Stimulated activated CD8-positive, alpha-beta memory T cell treated with anti-CD3 and anti-CD28 coated beads, Interleukin-2, amount 100 ng/mL, for 1 hour (primary cell): ENCODE measurements around the gene NUP107.

Source experiments
- DNase-seq, 2 donors: peaks; one replicate each; pipeline ENCODE4 v3.0.0-alpha.2; 2020; ENCODE audit warnings: low read depth in 2 of 2

Gene NUP107

DNA sequence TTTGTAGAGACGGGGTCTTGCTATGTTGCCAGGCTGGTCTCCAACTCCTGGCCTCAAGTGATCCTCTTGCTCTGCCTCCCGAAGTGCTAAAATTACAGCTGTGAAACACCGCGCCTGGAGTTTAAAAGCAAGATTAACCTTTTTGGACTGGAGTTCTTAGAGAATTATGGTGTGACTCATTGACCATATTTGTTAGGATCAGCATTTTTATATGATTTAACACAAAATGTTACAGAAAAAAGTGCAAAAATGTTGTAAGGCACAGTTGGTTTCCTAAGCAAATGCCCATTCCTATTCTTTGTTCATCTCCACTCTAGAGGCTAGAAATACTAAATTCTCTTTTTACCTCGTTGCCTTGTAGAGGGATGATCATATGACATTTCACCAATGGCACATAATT lies 86.8 kb downstream of the NUP107 start:
- DNase-seq, result no peak

DNA sequence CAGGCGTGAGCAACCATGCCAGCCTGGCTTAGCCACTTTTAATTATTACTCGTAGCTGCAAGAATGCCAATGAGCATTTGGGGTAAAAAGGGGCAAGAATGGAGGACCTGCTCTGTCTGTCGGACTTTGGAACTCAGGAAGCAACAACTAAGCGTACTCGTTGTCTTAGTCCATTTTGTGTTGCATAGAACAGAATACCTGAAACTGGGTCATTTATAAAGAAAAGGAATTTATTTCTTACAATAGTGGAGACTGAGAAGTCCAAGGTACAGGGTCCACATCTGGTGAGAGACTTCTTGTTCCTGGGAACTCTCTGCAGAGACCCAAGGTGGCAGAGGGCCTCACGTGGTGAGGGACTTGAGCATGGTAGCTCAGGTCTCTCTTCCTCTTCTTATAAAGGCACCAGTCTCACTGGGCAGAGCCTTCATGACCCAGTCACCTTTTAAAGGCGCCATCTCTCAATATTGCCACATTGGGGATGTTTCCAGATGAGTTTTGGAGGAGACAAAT lies 88.4 kb downstream of the NUP107 start:
- no peak for DNase-seq

DNA sequence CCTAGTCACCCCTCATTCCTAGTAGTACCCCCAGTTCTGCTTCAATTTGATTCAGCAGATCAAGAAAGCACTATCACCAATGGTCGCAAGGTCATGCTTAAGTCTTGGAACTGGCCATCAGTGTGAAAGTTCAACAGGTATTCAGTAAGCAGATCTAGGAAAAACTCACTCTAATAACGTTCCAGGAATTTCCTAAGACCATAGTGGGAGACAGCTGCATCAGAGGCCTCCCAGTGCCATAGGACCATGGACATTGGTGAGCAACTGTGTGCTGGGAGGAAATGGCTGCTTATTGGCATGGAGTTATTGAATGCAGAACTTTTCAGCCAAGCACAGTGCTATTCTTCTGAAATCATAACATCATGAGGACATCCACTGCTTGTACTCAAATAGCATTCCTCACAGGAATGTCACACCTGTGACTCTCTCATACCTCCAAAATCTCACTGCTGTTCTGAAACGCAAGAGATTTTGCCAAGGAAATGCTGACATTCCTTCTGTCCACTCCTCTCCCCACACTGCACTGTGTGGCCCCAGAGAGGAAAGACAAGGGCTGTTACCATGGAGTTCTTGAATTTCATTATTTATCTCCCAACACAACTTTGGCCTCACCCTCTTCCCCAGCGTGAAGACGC lies 90.3 kb downstream of the NUP107 start:
- DNase-seq, result no peak

DNA sequence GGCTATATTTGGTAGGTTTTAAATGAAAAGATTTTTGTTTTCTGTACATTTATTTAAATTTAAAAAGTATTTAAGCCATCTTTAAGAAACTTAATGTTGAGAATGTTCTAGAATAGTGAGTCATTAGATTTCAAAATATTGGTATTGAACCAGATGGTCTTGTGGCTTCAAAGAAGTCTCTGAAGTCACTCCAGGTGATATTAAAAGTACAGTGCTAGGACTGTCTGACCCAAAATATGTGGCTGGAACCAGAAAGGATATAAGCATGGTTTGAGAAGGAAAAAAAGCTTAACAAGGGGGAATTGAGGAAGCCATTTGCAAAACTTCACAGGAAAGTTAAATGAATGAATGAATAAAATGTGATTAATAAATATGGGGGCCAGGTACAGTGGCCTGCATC lies 92.5 kb downstream of the NUP107 start:
- DNase-seq, result no peak

DNA sequence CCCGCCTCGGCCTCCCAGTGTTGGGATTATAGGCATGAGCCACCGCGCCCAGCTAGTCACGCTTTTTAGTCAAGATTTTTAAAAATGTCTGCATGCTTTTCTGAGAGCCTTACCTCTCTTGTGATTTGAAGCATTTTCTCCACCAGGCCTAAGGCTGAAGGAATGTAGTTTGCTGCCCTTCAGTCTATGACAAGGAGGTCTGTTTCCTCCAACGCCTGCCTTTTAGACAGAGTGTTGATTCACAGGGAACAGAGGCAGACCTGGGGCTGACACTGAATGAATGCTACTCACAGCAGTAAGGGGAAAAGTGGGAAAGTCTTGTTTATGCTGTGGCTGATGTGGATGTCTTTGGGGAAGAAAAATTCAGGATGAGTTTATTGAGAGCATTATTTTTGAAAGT lies 94.0 kb downstream of the NUP107 start:
- DNase-seq, result no peak

DNA sequence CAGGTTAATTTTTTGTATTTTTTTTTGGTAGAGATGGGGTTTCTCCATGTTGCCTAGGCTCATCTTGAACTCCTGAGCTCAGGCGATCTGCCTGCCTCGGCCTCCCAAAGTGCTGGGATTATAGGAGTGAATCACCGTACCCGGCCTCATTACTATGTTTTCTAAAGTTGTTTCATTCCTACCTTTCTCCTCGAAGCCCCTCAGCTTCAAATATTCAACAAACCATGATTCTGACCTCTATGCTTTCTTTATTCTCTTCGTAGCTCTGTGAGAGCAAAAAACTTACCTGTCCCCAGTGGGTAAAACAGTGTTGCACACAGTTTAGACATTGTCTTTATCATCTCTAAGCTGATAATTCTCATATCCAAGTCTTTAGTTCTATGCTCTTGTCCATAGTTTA lies 95.0 kb downstream of the NUP107 start:
- DNase-seq, result no peak

DNA sequence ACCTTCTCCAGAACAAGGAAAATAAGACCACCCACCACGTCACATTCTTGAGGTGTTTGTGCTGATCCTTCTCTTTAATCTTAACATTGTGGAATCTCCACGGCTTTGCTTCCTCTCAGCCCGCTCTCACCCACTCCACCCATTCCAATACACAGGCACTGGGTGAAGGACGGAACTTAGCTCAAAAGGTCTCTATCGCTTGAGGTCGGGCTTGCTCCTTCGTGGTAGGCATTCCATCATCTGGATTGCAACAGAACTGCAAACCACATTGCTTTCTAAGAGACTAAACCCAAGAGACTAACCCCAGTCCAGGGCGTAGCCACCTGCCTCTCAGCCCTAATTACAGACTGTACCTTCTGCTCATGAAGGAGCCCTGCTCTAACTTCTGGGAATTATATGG lies 97.2 kb downstream of the NUP107 start:
- DNase-seq, result no peak

DNA sequence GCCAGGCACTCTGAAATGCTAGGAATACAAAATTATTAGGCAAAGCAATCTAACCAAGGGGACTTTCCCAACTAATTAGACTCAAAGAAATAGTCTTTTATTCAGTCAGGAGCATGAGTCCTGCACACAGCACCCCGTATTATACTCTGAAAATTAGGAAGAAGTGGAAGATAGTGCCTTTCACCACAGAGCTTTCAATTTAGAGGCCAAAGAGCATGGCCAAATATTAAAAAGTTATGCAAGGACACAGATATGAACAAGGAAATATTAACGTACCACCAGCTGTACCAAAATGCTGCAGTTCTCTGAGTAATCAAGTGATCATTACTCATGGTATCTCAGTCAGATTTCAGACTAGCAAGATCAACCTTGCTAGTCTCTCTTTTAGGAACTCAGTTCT lies 98.6 kb downstream of the NUP107 start:
- no peak for DNase-seq

DNA sequence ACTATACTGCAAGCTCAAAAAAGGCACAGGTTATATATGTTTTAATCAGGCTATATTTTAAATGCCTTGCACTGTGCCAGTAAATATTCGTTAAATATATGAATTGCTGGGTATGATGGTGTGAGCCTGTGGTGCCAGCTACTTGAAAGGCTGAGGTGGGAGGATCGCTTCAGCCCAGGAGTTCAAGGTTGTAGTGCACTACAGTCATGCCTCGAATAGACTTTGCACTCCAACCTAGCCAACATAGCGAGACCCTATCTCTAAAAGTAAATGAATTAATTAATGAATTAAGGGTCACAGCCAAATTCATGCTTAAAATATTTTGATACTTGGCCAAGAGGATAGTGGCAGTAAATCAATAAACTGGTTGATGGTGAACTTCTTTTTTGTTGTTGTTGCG lies 99.0 kb downstream of the NUP107 start:
- DNase-seq, result no peak

DNA sequence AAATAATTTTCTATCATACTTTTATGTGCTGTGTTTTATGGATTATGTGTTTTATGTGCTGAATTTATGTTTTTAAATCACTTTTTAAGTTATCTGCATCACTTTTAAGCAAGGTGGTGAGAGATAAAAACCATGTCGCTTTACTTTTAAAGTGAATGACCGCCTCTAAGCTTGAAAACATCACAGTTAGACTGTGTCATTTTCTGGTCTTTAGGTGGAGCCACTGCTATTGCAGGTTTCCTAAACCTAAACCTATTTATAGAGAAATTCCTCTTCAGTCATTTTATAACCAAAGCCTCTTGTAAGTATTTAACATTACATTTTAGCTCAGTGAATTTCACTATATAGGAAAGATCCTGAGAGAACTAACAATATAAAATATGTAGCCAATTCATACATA lies 100.2 kb downstream of the NUP107 start:
- DNase-seq, result no peak

DNA sequence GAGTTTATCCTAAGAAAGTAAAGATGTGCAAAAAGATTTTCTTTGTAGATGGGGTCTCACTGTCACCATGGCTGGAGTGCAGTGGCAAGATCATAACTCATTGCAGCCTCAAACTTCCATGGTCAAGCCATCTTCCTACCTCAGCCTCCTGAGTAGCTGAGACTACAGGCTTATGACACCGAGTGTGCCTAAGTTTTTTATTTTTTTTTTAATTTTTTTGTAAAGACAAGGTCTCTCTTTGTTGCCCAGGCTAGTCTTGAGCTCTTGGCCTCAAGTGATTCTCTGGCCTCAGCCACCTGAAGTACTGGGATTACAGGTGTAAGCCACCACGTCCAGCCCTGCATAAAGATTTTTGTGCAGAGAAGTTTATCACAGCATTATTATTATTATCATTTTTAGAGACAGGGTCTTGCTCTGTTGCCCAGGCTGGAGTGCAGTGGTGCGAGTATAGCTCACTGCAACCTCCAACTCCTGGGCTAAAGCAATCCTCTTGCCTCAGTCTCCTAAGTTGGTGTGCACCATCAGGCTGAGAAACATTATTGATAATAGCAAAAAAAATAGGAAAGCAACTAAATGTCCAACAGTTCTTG lies 101.9 kb downstream of the NUP107 start:
- DNase-seq, result no peak

DNA sequence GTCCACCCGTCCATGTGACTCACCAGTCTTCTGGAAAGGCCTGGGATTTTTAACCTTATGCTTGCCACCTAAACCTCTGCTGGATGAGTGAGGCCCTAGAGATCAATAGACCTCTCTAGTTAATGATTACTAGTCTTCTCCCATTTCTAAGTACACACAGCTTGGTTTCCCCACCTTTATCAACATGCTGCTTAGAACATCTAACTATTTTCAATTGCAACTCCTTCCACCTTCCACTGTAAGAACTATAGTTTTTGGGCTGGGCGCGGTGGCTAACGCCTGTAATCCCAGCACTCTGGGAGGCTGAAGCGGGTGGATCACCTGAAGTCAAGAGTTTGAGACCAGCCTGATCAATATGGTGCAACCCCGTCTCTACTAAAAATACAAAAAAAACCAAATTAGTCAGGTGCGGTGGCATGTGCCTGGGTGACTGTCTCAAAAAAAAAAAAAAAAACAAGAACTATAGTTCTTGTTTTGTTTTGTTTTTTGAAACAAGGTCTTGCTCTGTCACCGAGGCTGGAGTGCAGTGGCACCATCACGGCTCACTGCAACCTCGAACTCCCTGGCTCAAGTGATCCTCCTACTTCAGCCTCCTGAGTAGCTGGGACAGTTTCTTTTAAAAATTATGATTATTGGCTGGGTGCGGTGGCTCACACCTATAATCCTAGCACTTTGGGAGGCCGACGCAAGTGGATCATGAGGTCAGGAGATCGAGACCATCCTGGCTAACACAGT lies 102.5 kb downstream of the NUP107 start:
- DNase-seq, result no peak

DNA sequence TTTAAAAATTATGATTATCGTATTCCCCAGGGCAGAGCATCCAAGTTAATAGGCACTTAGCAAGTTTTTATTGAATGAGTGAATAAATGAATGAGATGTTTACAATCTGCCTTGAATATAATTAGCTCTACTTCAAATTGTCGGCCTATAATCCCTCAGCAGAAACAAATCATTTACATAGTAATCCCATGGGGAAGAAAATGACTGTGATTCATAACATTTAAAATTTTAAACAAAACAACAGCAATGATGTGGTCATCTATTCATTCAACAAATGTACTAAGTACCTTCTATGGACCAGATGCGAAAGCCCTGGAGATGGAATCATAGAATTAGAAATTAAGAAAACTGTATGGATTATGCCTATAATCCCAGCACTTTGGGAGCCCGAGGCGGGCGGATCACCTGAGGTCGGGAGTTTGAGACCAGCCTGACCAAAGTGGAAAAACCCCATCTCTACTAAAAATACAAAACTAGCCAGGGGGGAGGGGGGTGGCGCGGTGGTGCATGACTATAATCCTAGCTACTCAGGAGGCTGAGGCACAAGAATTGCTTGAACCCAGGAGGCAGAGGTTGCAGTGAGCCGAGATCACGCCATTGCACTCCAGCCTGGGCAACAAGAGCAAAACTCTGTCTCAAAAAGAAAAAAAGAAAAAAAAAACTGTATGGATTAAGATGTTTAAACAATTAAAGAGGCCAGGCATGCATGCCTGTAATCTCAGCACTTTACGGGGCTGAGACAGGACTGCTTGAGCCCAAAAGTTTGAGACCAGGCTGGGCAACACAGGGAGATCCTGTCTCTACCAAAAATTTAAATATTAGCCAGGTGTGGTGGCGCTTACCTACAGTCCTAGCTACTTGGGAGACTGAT lies 103.5 kb downstream of the NUP107 start:
- DNase-seq, result no peak

DNA sequence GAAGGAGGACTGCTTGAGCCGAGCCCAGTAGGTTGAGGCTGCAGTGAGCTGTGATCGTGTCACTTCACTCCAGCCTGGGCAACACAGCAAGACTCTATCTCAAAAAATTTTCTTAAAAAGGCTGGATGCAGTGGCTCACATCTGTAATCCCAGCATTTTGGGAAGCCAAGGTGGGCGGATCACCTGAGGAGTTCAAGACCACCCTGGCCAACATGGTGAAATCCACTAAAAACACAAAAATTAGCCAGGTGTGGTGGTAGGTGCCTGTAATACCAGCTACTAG lies 104.1 kb downstream of the NUP107 start:
- no peak for DNase-seq

DNA sequence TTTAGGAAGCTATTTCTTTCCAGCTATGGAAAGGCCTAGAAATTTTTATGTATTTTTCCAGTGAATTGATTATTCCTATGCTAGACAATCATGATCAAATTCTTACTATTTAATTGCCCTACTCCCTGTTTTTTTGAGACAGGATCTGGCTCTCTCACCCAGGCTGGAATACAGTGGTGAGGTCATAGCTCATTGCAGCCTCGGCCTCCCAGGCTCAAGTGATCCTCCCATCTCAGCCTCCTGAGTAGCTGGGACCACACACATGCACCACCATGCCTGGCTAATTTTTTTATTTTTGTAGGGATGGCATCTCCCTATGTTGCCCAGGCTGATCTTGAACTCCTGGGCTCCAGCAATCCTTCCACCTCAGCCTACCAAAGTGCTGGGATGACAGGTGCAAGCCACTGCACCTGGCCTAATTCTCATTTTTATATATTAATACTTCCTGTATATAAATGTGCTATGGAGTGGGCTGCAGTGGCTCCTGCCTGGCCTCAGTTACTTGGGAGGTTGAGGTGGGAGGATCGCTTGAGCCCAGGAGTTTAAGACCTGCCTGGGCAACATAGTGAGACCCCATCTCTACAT lies 105.2 kb downstream of the NUP107 start:
- DNase-seq, result no peak

DNA sequence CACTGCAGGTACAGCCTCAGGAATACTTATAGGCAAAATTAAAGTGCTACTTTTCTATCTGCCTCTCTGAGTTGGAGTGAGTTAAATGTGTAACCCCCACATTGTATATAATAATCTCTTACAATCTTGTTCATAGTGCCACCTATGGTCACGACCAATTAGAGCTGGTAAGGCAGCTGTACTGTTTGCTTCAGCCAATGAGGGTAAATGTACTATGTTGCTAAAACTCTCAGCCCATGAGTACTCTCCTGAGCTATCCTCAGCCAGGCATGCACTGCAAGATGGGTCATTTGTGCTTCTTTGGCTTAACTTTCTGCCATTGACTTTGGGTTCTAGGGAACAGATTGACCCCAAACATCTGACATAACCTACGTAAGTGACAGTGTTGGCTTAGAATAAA lies 106.2 kb downstream of the NUP107 start:
- DNase-seq, result no peak

DNA sequence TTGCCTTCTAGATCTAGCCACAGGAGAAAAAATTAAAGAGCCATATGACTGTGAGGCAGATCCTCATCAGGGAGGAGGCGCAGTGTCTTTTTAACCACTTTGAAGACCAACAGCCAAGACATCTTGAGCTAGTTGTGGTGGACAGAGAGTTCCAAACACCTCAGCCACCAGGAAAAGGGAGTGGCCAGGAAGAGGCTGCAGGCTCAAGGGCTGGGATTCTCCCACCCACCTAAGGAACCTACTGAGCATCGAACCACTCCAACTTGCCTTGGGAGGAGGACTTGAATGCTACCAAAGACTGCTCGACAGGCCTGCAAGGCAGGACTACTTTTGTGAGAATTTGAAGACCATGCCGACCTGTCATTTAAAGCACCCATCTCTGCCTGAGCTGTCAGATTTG lies 106.7 kb downstream of the NUP107 start:
- no peak for DNase-seq

DNA sequence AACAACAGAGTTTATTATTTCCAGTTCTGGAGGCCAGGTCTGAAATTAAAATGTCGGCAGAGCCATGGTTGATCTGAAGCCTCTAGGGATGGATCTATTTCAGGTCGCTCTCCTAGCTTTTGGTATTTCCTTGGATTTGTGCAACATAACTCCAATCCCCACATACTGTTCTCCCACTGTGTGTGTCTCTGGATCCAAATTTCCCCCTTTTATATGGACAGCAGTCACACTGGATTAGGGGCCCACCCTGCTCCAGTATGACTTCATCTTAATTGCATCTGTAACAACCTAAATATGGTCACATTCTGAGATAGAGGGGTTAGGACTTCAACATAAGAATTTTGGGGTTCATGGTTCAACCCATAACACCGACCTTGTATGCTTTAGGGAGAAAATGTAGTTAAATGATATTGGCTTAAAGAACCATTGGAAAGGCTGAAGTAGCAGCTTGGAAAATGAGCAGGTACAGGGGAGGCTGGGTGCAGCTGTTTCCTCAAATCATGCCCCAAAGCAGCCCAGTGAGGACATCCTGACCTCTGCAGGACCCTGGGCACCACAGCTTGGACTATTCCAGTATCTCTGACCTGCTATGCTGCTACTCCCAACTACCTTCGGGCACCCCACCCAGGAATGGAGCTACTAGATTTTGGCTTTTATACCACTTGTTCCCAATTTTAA lies 107.3 kb downstream of the NUP107 start:
- DNase-seq, result no peak

DNA sequence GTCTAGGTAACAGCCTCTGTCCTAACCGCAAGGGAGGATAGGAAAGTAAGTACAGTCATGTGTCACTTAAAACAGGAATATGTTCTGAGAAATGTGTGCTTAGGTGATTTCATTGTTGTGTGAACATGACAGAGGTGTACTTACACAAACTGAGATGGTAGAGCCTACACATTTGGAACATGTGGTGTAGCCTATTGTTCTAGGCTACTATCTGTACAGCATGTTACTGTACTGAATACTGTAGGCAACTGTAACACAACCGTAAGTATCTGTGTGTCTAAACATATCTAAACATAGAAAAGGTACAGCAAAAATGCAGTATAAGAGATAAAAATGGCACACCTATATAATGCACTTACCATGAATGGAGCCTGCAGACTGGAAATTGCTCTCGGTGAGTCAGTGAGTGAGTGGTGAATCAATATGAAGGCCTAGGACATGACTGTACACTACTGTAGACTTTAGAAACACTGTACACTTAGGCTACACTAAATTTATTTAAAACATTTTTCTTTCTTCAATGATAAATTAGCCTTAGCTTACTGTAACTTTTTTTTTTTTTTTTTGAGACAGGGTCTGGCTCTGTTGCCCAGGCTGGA lies 108.0 kb downstream of the NUP107 start:
- no peak for DNase-seq
